HG02759 (cell line): ENCODE data around the gene LRRC18.

Experiments
- ATAC-seq: cut with Tn5 transposase; IDR thresholded peaks from one replicate; pipeline ENCODE4 v1.9.1; 2021; ENCODE audit warnings: mild to moderate bottlenecking, moderate library complexity; ENCODE audit not compliant: unreplicated experiment

LRRC18 gene

GRCh38 chr10:48946891-48947500, 7.4 kb upstream of the LRRC18 start:
- no peak for ATAC-seq

- no peak for ATAC-seq
These were observed 6.7 kb upstream of the LRRC18 start for GRCh38 chr10:48946332-48946731.

GRCh38 chr10:48945441-48946130, 5.9 kb upstream of the LRRC18 start:
- no peak for ATAC-seq

DNA sequence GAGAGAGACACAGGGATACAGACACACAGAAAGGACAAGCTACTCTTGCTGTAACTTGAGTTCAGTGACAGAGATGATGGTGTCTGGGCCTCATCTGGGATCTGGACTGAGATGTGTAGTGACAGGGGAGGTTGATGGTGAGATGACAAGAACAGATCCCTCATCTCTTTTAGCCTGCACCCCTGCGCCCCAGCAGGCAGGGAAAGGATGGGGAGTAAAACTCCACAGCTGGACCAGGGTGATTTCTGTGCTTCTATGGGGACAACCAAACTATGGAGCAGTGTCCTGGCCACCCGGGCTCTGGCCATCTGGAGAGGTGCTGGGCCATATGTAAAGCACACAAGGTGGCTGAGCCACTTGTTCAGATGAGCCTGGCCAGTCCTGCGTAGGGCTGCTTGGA, 4.5 kb upstream of the LRRC18 start:
- ATAC-seq, result no peak

GRCh38 chr10:48943096-48943495, 3.5 kb upstream of the LRRC18 start:
- ATAC-seq, result no peak

- ATAC-seq, result no peak
These were observed 1.9 kb upstream of the LRRC18 start for GRCh38 chr10:48941427-48942075.

GRCh38 chr10:48940958-48941357, 1.3 kb upstream of the LRRC18 start:
- no peak for ATAC-seq

DNA sequence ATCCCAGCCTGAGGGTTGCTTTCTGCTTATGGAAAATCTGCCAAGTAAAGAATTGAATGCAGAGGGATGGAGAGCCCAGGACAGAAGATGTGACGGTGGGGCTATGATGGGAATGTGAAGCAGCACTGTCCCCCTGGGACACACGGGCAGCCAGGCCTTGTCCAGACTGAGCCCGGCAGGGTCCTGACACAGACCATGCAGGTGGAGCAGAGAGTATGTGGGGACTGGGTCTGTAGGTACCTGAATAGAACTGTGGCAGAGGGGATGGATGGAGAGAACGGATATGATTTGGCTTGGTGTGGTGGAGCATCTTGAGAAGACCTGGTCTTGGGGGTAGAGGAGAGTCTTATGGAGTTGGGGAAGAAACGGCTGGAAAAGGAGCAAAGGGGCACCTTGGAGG, 732 bp upstream of the LRRC18 start:
- ATAC-seq, result no peak

GRCh38 chr10:48938990-48939536, 577 bp downstream of the LRRC18 start:
- ATAC-seq, result no peak

DNA sequence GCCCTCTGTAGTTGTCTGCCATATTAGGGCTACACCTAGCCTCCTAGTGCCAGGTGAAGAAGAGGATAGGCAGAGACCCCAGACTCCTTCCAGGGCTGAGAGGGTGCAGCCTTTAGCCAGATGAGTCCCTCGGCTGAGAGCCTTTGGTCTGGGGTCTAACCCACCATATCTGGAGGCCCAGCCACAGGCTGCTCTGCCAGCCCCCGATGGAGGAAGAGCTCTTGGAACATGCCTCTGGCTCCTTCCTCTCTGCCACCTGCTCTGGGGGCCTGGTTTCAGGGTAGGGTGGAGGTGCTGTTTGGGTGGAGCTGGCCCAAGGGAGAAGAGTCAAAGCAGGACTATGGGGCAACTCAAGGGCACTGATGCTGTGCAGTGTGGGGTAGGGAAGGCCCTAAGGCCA, 1.4 kb downstream of the LRRC18 start:
- ATAC-seq, result no peak

DNA sequence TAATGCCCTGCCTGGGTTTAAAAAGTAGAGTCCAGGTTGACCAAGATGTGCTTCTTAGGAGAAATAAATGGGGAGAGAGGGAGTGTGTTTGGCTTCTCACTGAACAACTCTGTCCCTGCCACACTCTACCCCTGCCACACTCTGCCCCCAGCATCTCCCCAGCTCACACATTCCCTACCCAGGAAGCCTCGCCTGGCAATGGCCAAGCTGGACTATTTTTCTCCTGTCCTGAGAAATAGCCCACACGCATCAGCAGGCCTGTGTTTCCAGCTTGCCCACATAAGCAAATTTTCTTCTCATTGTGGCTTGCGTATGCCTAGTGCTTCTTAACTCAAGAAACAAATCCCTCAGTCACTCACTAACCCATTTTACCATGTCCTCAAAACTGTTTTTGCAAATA, 1.8 kb downstream of the LRRC18 start:
- no peak for ATAC-seq

- ATAC-seq, result no peak
These were observed 4.1 kb downstream of the LRRC18 start for GRCh38 chr10:48935577-48935976.

DNA sequence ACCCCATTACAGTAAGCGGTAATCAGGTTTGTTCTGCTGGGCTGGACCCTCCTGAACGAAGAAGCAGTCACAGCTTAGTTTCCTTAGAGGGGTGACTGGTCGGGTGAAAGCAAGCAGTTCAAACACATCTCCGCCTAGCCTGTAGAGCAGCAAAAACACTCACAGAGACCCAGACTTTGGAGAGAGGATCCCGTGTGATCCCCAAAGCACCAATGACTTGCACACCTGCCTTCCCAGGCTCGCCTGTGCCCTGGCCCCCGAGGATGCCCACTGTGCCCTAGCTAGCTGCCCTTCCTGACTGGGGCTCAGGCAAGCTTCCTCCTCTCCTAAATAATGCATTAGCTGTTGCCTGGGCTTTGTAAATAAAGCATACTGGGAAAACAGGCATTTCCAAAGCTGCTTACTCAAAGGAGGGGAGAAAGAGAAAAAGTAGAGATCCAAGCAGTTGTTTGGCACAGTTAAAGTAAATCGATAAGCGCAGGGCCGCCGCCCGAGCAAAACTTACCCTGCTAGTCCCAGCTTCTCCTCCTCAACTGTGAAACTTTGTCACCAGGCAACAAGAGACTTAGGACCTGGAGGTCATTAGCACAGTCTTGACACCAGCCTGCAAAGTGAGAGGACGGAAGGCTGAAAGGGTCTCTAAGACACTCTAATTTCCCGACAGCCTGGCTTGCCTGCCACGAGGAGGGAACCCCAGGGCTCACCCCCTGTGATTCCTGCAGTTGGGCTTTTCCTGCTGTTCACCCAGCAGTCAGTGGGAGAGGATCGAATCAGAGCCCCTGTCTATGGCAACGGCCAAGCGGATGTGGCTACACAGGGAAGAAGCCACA, 4.8 kb downstream of the LRRC18 start:
- ATAC-seq, result no peak

GRCh38 chr10:48932831-48933664, 6.6 kb downstream of the LRRC18 start:
- no peak for ATAC-seq

GRCh38 chr10:48931188-48931587, 8.5 kb downstream of the LRRC18 start:
- ATAC-seq, result no peak

- ATAC-seq, result no peak
These were observed 10.1 kb downstream of the LRRC18 start for GRCh38 chr10:48929413-48929990.

- ATAC-seq, result no peak
These were observed 12.7 kb downstream of the LRRC18 start for GRCh38 chr10:48926764-48927540.

GRCh38 chr10:48926255-48926654, 13.4 kb downstream of the LRRC18 start:
- ATAC-seq, result no peak

- no peak for ATAC-seq
These were observed 14.7 kb downstream of the LRRC18 start for GRCh38 chr10:48924988-48925387.
